IMR-90 (cell line): ENCODE measurements around the gene SCFD2. TPM values are rescaled to one million over a fixed set of nuclear protein-coding genes. Genes with fewer than 3 reads are reported as not detected.

Source experiments
- ATAC-seq: fragments of 200-7000 bp; cut with Tn5 transposase; 2 replicates; pipeline ENCODE4 v1.9.1; 2020; ENCODE audit warnings: low read depth, mild to moderate bottlenecking, moderate library complexity
- BruUV-seq: library from RNA; stranded (reverse); fragments of 400-500 nt; replicated peaks from 2 replicates; lab custom pipeline; 2021; lab: Mats Ljungman, UMichigan
- CTCF ChIA-PET: fragments of 300-600 bp; formaldehyde crosslinking; extraction: SDS; loops from one replicate; lab custom pipeline; 2021; ENCODE audit warnings: antibody characterized with exemption; lab: Yijun Ruan, JAX
- POLR2A ChIA-PET: fragments of 300-600 bp; sonication (Branson Sonifier 250); formaldehyde crosslinking; loops from one replicate; lab custom pipeline; 2022; ENCODE audit warnings: antibody characterized with exemption; ENCODE audit not compliant: unreplicated experiment; lab: Charles Lee
- DNase-seq: peaks from one replicate; pipeline ENCODE4 v3.0.0; 2013
- H2AFZ ChIP-seq: replicated peaks from 2 replicates; pipeline ENCODE3; 2013; ENCODE audit warnings: low read length, mild to moderate bottlenecking; ENCODE audit not compliant: poor library complexity
- H2AK5ac ChIP-seq: 2 replicates; pipeline ENCODE4 v1.6.1; 2013; ENCODE audit warnings: low read depth, low read length, inconsistent platforms
- H2AK9ac ChIP-seq: replicated peaks from 2 replicates; pipeline ENCODE3; 2013; ENCODE audit warnings: mild to moderate bottlenecking, low read depth, low read length, moderate library complexity; ENCODE audit not compliant: poor library complexity
- H2BK120ac ChIP-seq: 2 replicates; pipeline ENCODE4 v1.6.1; 2013; ENCODE audit warnings: low read depth, low read length, inconsistent platforms
- H2BK15ac ChIP-seq: 3 replicates; pipeline ENCODE4 v1.6.1; 2013; ENCODE audit warnings: low read depth, low read length, inconsistent platforms
- H2BK20ac ChIP-seq: 2 replicates; pipeline ENCODE4 v1.6.1; 2013; ENCODE audit warnings: low read depth, mild to moderate bottlenecking, inconsistent platforms, low read length, moderate library complexity
- H2BK5ac ChIP-seq: 2 replicates; pipeline ENCODE4 v1.6.1; 2013; ENCODE audit warnings: mild to moderate bottlenecking, low read depth, low read length, inconsistent platforms; ENCODE audit not compliant: poor library complexity, severe bottlenecking
- H3K14ac ChIP-seq: replicated peaks from 2 replicates; pipeline ENCODE4 v1.6.1; 2013; ENCODE audit warnings: low read depth, low read length, inconsistent platforms
- H3K18ac ChIP-seq: 2 replicates; pipeline ENCODE4 v1.6.1; 2013; ENCODE audit warnings: low read depth, low read length, control low read depth
- H3K23ac ChIP-seq: 2 replicates; pipeline ENCODE4 v1.6.1; 2013; ENCODE audit warnings: low read depth, low read length, inconsistent platforms
- H3K27ac ChIP-seq: 2 replicates; pipeline ENCODE4 v1.5.1; 2013; ENCODE audit warnings: mild to moderate bottlenecking, control low read depth, low read length; ENCODE audit not compliant: insufficient read depth
- H3K27me3 ChIP-seq: 2 replicates; pipeline ENCODE4 v1.6.1; 2013; ENCODE audit warnings: low read length; ENCODE audit not compliant: control insufficient read depth, insufficient read depth
- H3K36me3 ChIP-seq: 2 replicates; pipeline ENCODE4 v1.6.1; 2013; ENCODE audit warnings: low read length, mixed read lengths; ENCODE audit not compliant: control insufficient read depth, insufficient read depth
- H3K4ac ChIP-seq: 2 replicates; pipeline ENCODE4 v1.6.1; 2013; ENCODE audit warnings: low read depth, low read length, inconsistent platforms
- H3K4me1 ChIP-seq: 2 replicates; pipeline ENCODE4 v1.6.1; 2013; ENCODE audit warnings: low read length, mixed read lengths; ENCODE audit not compliant: control insufficient read depth, insufficient read depth
- H3K4me2 ChIP-seq: 2 replicates; pipeline ENCODE4 v1.6.1; 2013; ENCODE audit warnings: low read depth, mild to moderate bottlenecking, control low read depth, low read length, moderate library complexity
- H3K4me3 ChIP-seq: 2 replicates; pipeline ENCODE4 v1.5.1; 2013; ENCODE audit warnings: low read depth, mild to moderate bottlenecking, control low read depth, low read length, moderate library complexity; ENCODE audit not compliant: insufficient read depth
- H3K56ac ChIP-seq: 2 replicates; pipeline ENCODE4 v1.6.1; 2013; ENCODE audit warnings: low read length, inconsistent platforms; ENCODE audit not compliant: insufficient read depth; ENCODE audit errors: extremely low read depth
- H3K79me1 ChIP-seq, 2 experiments: 2 replicates each; pipeline ENCODE4 v1.6.1; 2013; ENCODE audit warnings: low read length in 2 of 2, inconsistent platforms in 1 of 2, low read depth in 1 of 2
- H3K9ac ChIP-seq: 2 replicates; pipeline ENCODE4 v1.6.1; 2013; ENCODE audit warnings: low read depth, low read length, control low read depth
- H3K9me1 ChIP-seq: 2 replicates; pipeline ENCODE4 v1.6.1; 2013; ENCODE audit warnings: low read length, inconsistent platforms; ENCODE audit not compliant: insufficient read depth
- H3K9me3 ChIP-seq: 2 replicates; pipeline ENCODE4 v1.6.1; 2013; ENCODE audit warnings: low read length; ENCODE audit not compliant: control insufficient read depth, insufficient read depth
- H4K20me1 ChIP-seq: 2 replicates; pipeline ENCODE4 v1.6.1; 2013; ENCODE audit warnings: low read length, inconsistent platforms; ENCODE audit not compliant: insufficient read depth
- H4K5ac ChIP-seq: 2 replicates; pipeline ENCODE4 v1.6.1; 2013; ENCODE audit warnings: mild to moderate bottlenecking, low read depth, low read length, control low read depth
- H4K8ac ChIP-seq, 2 experiments: 2 replicates each; pipeline ENCODE4 v1.6.1; 2013; ENCODE audit warnings: low read depth in 2 of 2, low read length in 2 of 2, control low read depth in 1 of 2, inconsistent platforms in 1 of 2
- H4K91ac ChIP-seq: 2 replicates; pipeline ENCODE4 v1.6.1; 2013; ENCODE audit warnings: low read depth, low read length, inconsistent platforms; ENCODE audit not compliant: insufficient read depth
- WGBS, 2 experiments: methylation state at CpG; one replicate each; pipeline versions ENCODE4 v1.1.5 to v1.1.7; 2013; ENCODE audit warnings: missing lambda C conversion rate in 2 of 2; ENCODE audit not compliant: insufficient read length in 1 of 2; ENCODE audit errors: extremely low coverage in 2 of 2; 5-methylcytosine and 5-hydroxymethylcytosine counted together
- dilution Hi-C: fragments of 300-500 bp; cut with HindIII; formaldehyde crosslinking; loops from one replicate; pipeline ENCODE4 v1.14.3; 2018; ENCODE audit warnings: low sequenced_read_pairs; ENCODE audit not compliant: unreplicated experiment
- in situ Hi-C: fragments of 300-500 bp; cut with MboI; formaldehyde crosslinking; loops from 3 replicates; pipeline ENCODE4 v1.14.3; 2019; ENCODE audit warnings: low sequenced_read_pairs, inconsistent platforms, mixed read lengths
- intact Hi-C: fragments of 100-400 bp; cut with micrococcal nuclease; formaldehyde crosslinking; loops from 2 replicates; pipeline ENCODE4 v1.10.0; 2022
- polyA plus RNA-seq, 3 experiments: library from polyadenylated mRNA; depleted of rRNA; stranded (reverse); fragments of >200 nt; gene quantifications; 2 replicates each; pipeline ENCODE4 v1.2.3, GENCODE V29; 2012; ENCODE audit warnings: low replicate concordance in 1 of 3
- total RNA-seq: library from RNA; depleted of rRNA; stranded (reverse); fragments of >200 nt; gene quantifications from 2 replicates; pipeline ENCODE4 v1.2.3, GENCODE V29; 2012
- TF ChIP-seq, protein P1 (sequence below): fragments of 150-350 bp; IDR thresholded peaks from 2 replicates; pipeline ENCODE4 v1.6.1; 2017; ENCODE audit warnings: mild to moderate bottlenecking, antibody characterized with exemption, low read length, low read depth

The SCFD2 gene
- total and polyA plus RNA-seq, 2 of the 4 experiments (the other 2 are of a cell fraction) = 18.9 to 62.4 TPM

DNA sequence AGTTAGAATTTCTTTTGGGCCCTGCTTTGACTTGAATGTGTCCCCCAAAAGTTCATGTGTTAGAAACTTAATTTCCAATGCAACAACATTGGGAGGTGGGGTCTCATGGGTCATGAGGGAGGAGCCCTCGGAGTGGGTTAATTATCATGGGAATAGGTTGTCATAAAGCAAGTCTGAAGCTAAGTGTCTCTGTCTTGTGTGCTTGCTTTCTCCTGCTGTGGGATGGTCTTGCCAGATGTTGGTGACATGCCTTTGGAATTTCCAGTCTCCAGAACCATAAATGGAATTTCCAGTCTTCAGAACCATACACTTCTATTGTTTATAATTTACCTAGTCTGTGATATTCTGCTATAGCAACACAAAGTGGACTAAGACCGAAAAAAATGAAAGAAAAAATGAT lies 432.1 kb downstream of the SCFD2 start:
- no peak overlapping the region for H4K5ac ChIP-seq
- no peaks in the 10 kb centered on the region for H3K36me3 ChIP-seq
- no peak overlapping the region for H3K4me2 ChIP-seq
- ATAC-seq = no peak
- H3K27ac ChIP-seq = no peak overlapping the region
- TF ChIP-seq, protein P1, sequence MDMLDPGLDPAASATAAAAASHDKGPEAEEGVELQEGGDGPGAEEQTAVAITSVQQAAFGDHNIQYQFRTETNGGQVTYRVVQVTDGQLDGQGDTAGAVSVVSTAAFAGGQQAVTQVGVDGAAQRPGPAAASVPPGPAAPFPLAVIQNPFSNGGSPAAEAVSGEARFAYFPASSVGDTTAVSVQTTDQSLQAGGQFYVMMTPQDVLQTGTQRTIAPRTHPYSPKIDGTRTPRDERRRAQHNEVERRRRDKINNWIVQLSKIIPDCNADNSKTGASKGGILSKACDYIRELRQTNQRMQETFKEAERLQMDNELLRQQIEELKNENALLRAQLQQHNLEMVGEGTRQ = no peak
- H3K14ac ChIP-seq = no peak overlapping the region
- H3K18ac ChIP-seq = no peak overlapping the region
- ChIA-PET CTCF (interaction anchor here (1.0 kb wide), 1 partner anchor 49 kb away, joined by 3 read pairs; no protein-coding TSS in a partner anchor), POLR2A (no interaction called here)
- DNase-seq = no peak
- no peak overlapping the region for H3K4ac ChIP-seq
- no peak overlapping the region for H3K56ac ChIP-seq
- intact Hi-C loops = no loop called here
- no peak overlapping the region for H3K23ac ChIP-seq
- no peaks in the 10 kb centered on the region; the same call in 1 of the 2 replicates for H3K9me1 ChIP-seq
- no peak overlapping the region for H2BK120ac ChIP-seq
- WGBS, 2 experiments = no CpG with 5 or more reads among the region's 2 CpGs
- H2BK20ac ChIP-seq = no peak overlapping the region
- peaks cover 8% of the 10 kb centered on the region; the same call in 1 of the 2 replicates for H3K4me1 ChIP-seq
- BruUV-seq = no TSS peak
- H2AFZ ChIP-seq = no peak overlapping the region
- no peak overlapping the region for H4K91ac ChIP-seq
- in situ Hi-C loops = no loop called here
- H3K79me1 ChIP-seq = no peaks in the 10 kb centered on the region
- no peak overlapping the region for H2BK15ac ChIP-seq
- dilution Hi-C loops = no loop called here
- H3K9me3 ChIP-seq = no peaks in the 10 kb centered on the region
- no peak overlapping the region for H2AK5ac ChIP-seq
- no peak overlapping the region for H2BK5ac ChIP-seq
- no peaks in the 10 kb centered on the region for H3K27me3 ChIP-seq
- H3K9ac ChIP-seq = no peak overlapping the region
- no peak overlapping the region for H4K8ac ChIP-seq
- H4K20me1 ChIP-seq = no peaks in the 10 kb centered on the region
- no peak overlapping the region for H3K4me3 ChIP-seq
- H2AK9ac ChIP-seq = no peak overlapping the region
